CD4-positive, alpha-beta T cell treated with Interleukin-4 for 1 hour (primary cell): ENCODE measurements around the gene ABLIM2.

Source experiments
- DNase-seq, 2 donors: peaks; one replicate each; pipeline ENCODE4 v3.0.0-alpha.2; 2020 to 2022

The ABLIM2 gene

GRCh38 chr4:8099981-8100464 lies 58.6 kb downstream of the ABLIM2 start:
- no peak for DNase-seq

GRCh38 chr4:8098506-8098905 lies 60.1 kb downstream of the ABLIM2 start:
- no peak for DNase-seq

DNA sequence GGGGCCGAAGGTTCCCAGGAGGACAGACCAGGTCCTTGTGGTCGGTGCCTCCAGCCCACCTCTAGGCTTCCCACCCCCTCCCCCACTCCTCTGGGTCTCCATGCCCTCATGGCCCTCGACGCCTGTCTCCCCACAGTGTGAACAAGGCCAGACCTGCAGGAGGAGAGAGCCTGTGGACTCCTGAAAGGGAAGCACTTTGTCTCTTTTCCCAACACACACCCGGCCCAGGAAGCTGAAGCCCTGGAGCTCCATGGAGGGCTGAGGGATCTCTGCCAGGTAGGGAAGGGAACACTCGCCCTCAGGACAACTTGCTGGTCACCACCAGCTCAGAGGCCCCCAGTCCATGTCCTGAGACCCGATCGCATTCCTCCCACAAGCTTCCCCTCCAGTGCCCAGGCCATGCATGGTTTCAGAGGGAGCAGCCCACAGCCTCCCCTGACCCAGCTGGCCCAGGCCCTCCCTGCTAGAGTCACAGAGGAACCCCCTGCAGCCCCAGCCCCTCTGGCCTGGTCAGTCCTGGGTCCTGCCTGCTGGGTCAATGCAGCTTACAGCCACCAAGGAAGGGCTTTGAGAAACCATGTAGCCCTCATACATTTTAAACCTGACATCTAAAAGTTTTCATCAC lies 60.8 kb downstream of the ABLIM2 start:
- no peak for DNase-seq

GRCh38 chr4:8097141-8097541 lies 61.5 kb downstream of the ABLIM2 start:
- DNase-seq, result no peak

GRCh38 chr4:8096690-8097061 lies 61.9 kb downstream of the ABLIM2 start:
- DNase-seq, result no peak

- DNase-seq, result no peak
Observed at GRCh38 chr4:8095956-8096689, 62.5 kb downstream of the ABLIM2 start.

DNA sequence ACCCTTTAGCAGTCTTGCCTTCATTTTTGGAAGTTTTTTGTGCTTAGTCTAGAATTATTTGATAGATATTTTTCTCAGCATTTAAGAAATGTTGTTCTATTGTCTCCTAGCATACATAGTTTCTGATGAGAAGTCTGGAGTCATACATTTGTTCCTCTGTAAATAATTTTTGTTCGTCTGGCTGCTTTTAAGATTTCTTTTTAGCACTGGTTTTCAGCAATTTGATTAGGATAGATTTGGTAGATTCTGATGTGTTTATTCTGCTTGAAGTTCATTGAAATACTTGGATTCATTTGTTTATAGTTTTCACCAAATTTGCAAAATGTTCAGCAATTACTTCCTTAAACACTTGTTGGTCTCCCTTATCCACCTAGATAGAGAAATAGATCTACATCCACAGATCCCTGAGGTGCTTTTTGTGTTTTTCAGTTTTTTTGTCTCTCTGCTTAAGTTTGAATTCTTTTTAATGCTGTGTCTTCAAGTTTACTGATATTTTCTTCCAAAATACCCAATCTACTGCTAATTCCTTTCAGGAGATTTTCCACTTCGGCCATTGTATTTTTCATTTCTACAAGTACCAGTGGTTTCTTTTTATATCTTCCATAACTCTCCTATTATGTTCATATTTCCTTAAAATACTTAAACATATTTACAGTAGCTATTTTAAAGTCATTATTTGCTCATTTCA lies 64.9 kb downstream of the ABLIM2 start:
- DNase-seq, result no peak

- DNase-seq, result no peak
Observed at GRCh38 chr4:8092282-8092681, 66.3 kb downstream of the ABLIM2 start.

- no peak for DNase-seq
Observed at GRCh38 chr4:8090744-8091301, 67.8 kb downstream of the ABLIM2 start.

DNA sequence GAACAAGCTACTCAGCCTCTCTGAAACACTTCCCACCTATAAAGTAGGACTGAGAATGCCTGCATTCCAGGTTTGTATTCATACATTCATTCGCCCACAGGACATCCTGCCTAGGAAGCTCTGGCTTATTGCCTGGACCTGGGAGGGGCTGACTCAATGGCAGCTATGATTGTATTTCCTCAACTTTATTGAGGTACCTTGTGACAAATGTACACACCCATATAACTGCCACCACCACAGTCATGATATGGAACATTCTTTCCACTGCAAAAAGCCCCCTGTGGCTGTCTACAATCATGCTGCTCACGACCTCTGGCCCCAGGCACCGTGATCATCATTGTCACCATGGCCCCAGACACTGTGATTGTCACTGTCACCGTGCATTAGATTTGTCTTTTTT lies 68.3 kb downstream of the ABLIM2 start:
- DNase-seq, result no peak

DNA sequence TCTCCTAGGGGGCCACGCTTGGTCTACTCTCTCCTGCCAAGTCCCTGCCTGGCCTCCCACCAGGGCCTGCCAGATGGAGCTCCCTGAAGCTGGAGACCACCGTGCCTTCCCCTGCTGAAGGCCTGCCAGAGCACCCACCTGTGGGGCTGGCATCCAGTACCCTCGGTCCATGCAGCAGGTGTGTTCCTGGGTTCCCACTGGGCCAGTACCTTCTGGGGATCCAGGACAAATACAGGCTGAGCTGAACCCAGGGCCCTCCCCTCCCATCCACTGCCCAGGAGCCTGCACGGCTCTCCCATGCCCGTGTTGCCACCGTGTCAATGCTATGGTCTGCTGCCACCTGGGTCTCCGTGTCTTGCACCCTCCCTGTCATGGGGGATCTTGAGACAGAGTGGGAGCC lies 68.8 kb downstream of the ABLIM2 start:
- DNase-seq, result no peak

DNA sequence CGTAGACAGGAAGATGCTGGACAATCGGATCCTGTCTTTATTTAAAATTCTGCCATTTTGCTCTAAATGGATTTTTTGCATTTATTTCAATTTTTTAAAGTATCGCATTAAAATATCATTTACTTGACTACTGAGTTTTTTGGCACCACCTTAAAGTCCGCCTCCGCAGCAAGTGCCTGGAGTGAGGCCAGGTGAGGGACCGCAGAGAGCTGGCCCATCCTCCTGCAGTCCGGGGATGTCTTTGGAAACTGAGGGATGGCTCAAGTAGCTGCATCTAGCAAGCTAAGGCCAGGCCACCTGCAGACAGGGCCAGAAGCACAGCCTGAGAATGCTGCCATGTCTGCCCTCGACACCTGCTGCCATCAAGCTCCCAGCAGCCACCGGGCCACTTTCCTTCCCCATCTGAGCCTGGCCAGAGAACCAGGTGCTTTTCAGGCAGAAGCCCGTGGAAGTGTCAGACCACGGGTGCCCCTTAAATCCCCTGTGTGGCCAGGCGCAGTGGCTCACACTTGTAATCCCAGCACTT lies 69.6 kb downstream of the ABLIM2 start:
- DNase-seq, result no peak

DNA sequence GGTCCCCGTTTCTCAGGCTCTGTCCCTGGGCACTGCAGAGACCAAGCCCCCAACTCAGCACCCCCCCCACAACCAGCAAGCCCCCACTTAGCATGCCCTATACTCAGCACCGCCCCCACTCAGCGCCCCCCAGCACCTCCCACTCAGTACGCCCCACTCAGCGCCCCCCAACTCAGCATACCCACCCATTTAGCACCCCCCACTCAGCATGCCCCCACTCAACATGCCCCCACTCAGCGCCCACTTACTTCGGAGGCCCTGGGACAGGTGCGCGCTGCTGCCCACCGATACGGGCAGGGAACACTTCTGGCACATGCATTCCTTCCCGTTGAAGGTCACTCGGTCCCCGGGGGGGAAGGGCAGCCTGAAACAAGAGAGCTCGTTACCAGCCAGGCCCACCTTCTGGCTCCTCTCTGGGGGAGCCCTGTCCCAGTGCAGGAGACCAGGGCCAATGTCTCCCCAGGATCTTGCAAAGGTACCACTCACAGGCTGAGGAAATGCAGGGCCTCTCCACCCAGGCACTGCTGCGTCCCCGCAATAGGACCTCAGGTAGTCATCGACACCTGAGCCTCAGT lies 70.6 kb downstream of the ABLIM2 start:
- no peak for DNase-seq

DNA sequence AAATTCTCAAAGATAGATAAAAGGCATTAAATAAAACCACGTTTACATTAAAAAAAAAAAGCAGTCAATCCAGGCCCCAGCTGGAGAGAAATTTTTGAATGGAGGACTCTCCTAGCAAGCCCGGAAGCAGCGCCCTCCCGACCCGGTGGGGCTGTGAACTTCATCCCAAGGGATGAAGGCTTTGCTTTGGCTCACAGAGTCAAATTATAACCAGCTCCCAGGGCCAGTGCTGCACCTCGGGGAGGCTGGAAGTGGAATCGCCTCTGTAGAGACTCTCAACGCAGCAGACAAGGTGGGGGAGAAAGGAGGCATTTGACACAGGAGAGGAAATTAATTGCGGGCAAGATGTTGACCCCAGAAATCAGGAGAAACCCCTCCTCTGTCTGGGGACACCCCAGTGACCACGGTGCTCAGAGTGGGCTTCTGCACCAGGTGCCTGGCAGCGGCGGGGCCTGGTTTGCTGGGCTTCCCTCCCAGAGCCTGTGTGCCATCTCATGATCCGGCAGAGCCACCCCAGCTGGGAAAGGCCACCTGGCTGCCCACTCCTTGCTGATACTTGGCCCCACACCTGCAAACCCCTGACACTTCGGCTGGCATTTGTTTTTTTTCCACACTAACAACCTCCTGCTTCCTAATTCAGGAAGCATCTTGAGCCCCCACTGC lies 71.7 kb downstream of the ABLIM2 start:
- DNase-seq, result no peak

DNA sequence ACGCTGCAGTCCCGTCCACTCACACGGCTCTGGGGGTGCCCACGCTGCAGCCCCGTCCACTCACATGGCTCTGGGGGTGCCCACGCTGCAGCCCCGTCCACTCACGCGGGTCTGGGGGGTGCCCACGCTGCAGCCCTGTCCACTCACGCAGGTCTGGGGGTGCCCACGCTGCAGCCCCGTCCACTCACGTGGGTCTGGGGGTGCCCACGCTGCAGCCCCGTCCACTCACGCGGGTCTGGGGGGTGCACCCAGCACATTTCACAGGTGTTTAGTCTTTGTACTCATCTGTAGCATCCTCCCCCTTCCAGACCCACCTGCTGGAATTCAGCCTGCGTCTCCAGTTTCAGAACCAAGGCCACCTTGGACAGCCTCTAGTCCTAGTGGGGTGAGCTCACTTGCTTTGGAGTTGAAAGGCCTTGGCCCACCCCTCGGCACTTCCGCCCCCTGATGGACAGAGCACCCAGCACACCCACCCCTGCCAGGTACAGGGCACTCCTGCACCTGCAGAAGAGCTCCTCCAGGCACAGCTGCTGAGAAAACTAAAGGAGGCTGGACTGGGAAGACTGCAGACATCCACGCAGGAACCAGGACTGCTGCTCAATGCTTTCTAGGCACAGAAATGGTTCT lies 73.0 kb downstream of the ABLIM2 start:
- no peak for DNase-seq

DNA sequence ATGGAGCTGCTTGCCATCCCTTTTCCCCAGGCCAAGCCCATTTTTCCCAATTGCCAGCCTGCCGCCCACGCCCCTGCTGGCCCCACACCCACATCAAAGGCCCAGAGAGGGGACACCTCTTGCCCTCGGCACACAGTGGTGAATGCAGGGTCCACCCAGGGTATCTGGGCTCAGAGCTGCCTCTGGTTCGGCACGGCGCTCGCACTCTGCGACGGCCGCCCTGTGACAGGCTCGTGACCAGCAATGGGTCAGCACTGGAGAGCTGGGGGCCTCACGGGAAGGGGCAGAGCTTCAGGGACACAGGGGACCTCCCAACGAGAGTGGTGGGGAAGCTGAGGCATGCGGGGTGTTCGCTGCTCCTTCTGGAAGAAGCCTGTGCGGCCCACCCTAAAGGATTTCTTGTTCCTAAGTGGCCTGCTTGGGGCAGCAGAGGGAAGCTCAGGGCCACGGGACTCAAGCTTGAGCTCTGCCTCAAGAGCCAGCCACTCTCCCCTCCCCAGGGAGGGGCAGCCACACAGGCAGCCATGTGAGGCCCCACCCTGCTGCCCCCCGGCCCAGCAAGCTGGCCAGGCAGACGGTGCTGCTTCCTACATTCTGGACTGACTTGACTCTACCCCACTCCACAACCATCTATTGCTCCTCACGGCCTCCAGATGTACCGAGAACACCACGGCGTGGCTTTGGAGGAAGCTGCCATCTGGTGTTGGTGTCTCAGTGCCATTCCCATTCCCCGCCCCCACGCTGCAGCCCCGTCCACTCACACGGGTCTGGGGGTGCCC lies 73.7 kb downstream of the ABLIM2 start:
- DNase-seq, result no peak

DNA sequence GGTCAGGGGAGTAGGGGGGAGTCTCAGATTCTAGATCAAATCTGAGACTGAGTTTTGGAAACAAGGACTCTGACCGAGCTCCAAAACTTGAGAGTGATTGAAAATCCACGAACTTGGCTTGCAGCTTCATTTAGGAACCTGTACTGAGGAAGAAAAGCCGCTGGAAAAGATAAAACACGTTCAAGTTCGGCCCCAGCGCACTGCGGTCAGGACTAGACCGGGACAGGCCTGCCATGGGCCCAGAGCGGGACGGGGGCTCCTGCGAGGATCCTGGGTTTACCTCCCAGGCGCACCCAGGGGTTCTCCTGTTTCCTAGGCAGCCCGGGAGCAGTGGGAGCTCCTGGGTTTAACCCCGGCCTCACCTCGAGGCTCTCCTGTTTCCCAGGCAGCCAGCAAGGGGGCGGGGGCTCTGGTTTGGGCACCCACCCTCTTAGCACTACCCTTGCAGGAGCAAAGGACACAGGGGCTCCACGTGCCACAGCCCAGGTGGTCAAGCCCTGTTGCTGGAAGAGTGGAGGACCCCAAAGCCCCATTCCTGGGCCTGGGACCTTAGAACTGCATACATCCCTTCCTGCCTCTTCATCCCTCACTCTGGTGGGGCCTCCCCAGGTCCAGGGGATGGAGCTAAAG lies 74.5 kb downstream of the ABLIM2 start:
- no peak for DNase-seq

- no peak for DNase-seq
Observed at GRCh38 chr4:8083086-8083825, 75.4 kb downstream of the ABLIM2 start.

DNA sequence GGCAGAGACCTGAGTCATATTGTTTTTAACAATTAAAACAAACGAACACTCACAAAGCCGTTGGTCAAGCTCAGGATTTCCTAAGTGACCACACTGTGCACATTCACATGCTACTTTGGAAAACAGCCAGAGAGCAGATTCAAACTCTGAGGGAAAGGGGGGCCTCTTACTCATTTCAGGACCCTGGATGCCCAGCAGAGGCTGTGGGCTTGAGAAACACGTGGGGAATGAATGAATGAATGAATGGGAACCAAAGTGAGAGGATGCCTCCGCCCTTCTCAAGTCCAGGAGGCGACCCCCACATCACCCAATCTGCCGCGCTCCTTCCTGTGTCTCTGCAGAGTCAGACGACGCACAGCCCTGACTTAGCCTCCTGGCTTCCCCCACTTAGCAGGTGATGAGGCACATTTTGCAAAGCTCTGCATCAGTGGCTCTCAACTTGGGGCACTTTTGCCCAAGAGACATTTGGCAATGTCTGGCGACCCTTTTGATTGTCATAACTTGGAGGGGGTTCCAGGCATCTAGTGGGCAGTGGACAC lies 76.0 kb downstream of the ABLIM2 start:
- no peak for DNase-seq
